Heart right ventricle (tissue), 16 donors: Measurements from ENCODE around the gene HIGD2A. TPM values are rescaled to one million over a fixed set of nuclear protein-coding genes. Genes with fewer than 3 reads are reported as not detected.

Experiments used
- ATAC-seq, 8 donors: fragments of 200-7000 bp; cut with Tn5 transposase; one replicate each; pipeline ENCODE4 v1.9.1; 2020; ENCODE audit warnings: mild to moderate bottlenecking in 8 of 8, moderate library complexity in 8 of 8, moderate number of reproducible peaks in 1 of 8
- DNase-seq, 2 donors: peaks; one replicate each; pipeline ENCODE4 v3.0.0-alpha.2; 2020
- H3K27ac ChIP-seq, 10 donors: fragments of 200-600 bp; sonication (generic) in 2 of 10; one replicate each; pipeline versions ENCODE4 v1.5.0 to v1.8.0; 2020 to 2022; ENCODE audit warnings: mild to moderate bottlenecking in 3 of 10
- H3K27me3 ChIP-seq, 7 donors: fragments of 200-600 bp; one replicate each; pipeline ENCODE4 v1.8.0; 2021 to 2022; ENCODE audit warnings: mild to moderate bottlenecking in 2 of 7
- H3K36me3 ChIP-seq, 9 donors: fragments of 200-600 bp; sonication (generic) in 1 of 9; one replicate each; pipeline versions ENCODE4 v1.5.0 to v1.8.0; 2020 to 2022; ENCODE audit warnings: mild to moderate bottlenecking in 2 of 9
- H3K4me1 ChIP-seq, 9 donors: fragments of 200-600 bp; sonication (generic) in 1 of 9; one replicate each; pipeline versions ENCODE4 v1.5.0 to v1.8.0; 2020 to 2022; ENCODE audit warnings: mild to moderate bottlenecking in 4 of 9
- H3K4me3 ChIP-seq, 10 donors: fragments of 200-600 bp; sonication (generic) in 2 of 10; one replicate each; pipeline versions ENCODE4 v1.5.0 to v1.8.0; 2020 to 2022; ENCODE audit warnings: mild to moderate bottlenecking in 7 of 10, moderate library complexity in 2 of 10
- H3K9me3 ChIP-seq, 11 donors: fragments of 200-600 bp in 10 of 11; sonication (generic) in 2 of 11; one replicate each; pipeline versions ENCODE4 v1.5.0 to v1.8.0; 2013 to 2022; ENCODE audit warnings: mild to moderate bottlenecking in 2 of 11, control low read depth in 1 of 11, moderate library complexity in 1 of 11
- WGBS, 2 donors: extraction: QIAGEN DNeasy Blood & Tissue Kit; methylation state at CpG; one replicate each; pipeline ENCODE4 v1.1.7; 2013; ENCODE audit warnings: inconsistent platforms in 1 of 2; 5-methylcytosine and 5-hydroxymethylcytosine counted together
- intact Hi-C, 10 donors: fragments of 100-400 bp; cut with DNase I; formaldehyde crosslinking; loops; one replicate each; pipeline versions ENCODE4 v1.11.1 to v1.14.2; 2022
- polyA plus RNA-seq, 2 donors: library from polyadenylated mRNA; stranded (reverse); fragments of 200-250 nt; gene quantifications; one replicate each; pipeline ENCODE4 v1.2.3, GENCODE V29; 2013
- total RNA-seq, 10 donors: library from RNA; stranded (reverse); fragmentation: NEBNext Ultra II Directional in 3 of 10; extraction: Animal tissue kit (Norgen Biotek cat#: 25700) in 3 of 10; gene quantifications; one replicate each; pipeline versions ENCODE4 v1.2.1 to v1.2.4, GENCODE V29; 2021 to 2023
- TF ChIP-seq, protein P1 (sequence below), 9 donors: fragments of 200-600 bp; sonication (generic) in 2 of 9; IDR thresholded peaks; one replicate each; pipeline versions ENCODE4 v1.5.0 to v1.8.0; 2021 to 2022; ENCODE audit warnings: antibody characterized with exemption in 9 of 9, mild to moderate bottlenecking in 5 of 9, moderate library complexity in 1 of 9
- donor health status: Arrhythmogenic right ventricular cardiomyopathy.
- donor health status: ischemic (EF 13 %, LVEDD 7.1; RV severe dilation, severe dysfunction).
- donor health status: healthy with polysubstance abuse.
- donor health status: DM: no; HTN: yes; CAD: no.
- donor health status: DM: no; HTN: no; CAD: no.
- donor health status: ischemic (EF 25% LVEDD 6.9; RV normal size, moderate dysfunction).
- donor health status: ischemic (EF 25% LVEDD 5.7; RV mildly dilated, moderate dysfunction).
- donor health status: healthy.
- donor health status: DM: yes; HTN: yes; CAD: no.
- donor health status: Ischemic cardiomyopathy.
- donor health status: ischemic (EF 35%, LVEDD 5.7; RV mildly dilated, moderate dysfunction).
- donor health status: nonischemic (EF 11% LVEDD 7.7; RV severe dilation, severe dysfunction).
- donor health status: DM: yes; HTN: yes; CAD: no.
- donor health status: PGD.
- donor health status: ischemic (EF 29% LVEDD 5.4; RV normal size, mild dysfunction).
- donor health status: nonischemic (EF 23%, LVEDD 6.1; RV moderate dilation, normal function).

The HIGD2A gene
- total and polyA plus RNA-seq, 12 donors = 198 to 349 (median 233) TPM

DNA sequence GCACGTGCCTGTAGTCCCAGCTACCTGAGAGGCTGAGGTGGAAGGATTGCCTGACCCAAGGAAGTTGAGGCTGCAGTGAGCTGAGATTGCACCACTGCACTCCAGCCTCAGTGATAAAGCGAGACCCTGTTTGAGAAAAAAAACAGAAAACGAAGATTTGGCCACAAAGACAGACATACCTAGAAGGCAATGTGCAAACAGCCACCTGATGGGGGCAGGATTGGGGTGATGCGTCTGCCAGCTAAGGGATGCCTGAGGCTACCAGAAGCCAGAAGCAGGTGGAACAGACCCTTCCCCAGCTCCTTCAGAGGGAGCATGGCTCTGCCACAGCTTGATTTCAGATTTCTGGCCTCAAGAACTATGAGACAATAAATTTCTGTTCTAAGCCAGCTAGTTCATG is 2.9 kb downstream of the HIGD2A start:
- no peak overlapping the region for H3K4me3 ChIP-seq
- TF ChIP-seq, protein P1, sequence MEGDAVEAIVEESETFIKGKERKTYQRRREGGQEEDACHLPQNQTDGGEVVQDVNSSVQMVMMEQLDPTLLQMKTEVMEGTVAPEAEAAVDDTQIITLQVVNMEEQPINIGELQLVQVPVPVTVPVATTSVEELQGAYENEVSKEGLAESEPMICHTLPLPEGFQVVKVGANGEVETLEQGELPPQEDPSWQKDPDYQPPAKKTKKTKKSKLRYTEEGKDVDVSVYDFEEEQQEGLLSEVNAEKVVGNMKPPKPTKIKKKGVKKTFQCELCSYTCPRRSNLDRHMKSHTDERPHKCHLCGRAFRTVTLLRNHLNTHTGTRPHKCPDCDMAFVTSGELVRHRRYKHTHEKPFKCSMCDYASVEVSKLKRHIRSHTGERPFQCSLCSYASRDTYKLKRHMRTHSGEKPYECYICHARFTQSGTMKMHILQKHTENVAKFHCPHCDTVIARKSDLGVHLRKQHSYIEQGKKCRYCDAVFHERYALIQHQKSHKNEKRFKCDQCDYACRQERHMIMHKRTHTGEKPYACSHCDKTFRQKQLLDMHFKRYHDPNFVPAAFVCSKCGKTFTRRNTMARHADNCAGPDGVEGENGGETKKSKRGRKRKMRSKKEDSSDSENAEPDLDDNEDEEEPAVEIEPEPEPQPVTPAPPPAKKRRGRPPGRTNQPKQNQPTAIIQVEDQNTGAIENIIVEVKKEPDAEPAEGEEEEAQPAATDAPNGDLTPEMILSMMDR (IDR thresholded peaks at IDR 0.05) = no peak
- peaks cover 6 to 59% (median 37%) of the 10 kb centered on the region in 9 donors for H3K4me1 ChIP-seq
- H3K9me3 ChIP-seq = no peaks in the 10 kb centered on the region
- H3K36me3 ChIP-seq = peaks cover 0 to 59% (median 20%) of the 10 kb centered on the region in 9 donors
- no peak for ATAC-seq
- peak overlapping the region in 1 of 10 donors; percentile 12 for H3K27ac ChIP-seq
- intact Hi-C loops = no loop called here
- no peaks in the 10 kb centered on the region for H3K27me3 ChIP-seq
- 86 to 93% methylated on average over 4 of the region's 4 CpGs for WGBS, 2 donors
- DNase-seq = no peak

DNA sequence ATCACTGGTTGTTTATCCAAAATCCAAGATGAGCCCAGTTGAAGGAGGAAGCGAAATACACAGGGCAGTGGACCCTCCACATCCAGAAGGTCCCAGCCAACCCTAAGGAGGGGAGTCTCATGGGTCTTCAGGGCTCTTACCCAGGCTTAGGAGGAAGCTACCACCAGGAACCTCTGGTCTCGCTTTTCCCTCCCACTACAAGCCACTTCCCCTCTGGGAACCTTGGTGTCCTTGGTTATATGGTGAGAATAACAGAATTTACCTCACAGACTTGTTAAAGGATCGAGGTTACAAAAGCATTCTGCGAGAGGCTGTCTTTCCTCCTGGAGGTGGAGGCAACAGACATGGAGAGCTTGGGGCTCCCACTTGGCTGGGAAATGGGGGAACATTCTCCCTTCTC is 3.4 kb downstream of the HIGD2A start:
- intact Hi-C loops = no loop called here
- no peak for DNase-seq

DNA sequence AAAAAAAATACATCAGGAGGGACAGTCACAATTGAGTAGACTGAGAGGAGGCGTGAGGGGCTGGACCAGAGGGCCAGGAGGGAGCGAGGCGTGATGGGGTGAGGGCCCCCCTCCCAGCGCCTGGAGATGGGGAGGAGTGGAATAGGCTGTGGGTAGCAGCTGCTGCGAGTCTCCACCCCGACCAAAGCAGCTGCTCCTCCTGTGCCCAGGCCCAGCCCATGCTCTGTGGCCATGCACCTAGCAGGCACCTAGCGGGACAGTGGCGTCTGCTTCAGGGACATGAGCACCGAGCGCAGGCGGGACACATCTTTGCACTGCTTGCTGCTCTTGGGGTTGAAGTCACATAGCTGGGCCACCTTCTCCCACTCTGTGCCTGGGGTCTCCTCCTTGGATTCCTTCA is 4.0 kb downstream of the HIGD2A start:
- TF ChIP-seq, protein P1 (IDR thresholded peaks at IDR 0.05) = no peak
- Histone ChIP-seq H3K36me3 (peaks cover 0 to 62% (median 20%) of the 10 kb centered on the region in 9 donors), H3K4me1 (peaks cover 2 to 50% (median 27%) of the 10 kb centered on the region in 9 donors), H3K27ac (no peak overlapping the region), H3K27me3 (no peaks in the 10 kb centered on the region), H3K9me3 (no peaks in the 10 kb centered on the region), H3K4me3 (no peak overlapping the region)
- intact Hi-C loops = no loop called here
- ATAC-seq (no peak), DNase-seq (no peak)
- WGBS, 2 donors = 90 to 95% methylated on average over 11 of the region's 11 CpGs

More for the DNA sequence above, 3.4 kb downstream of the HIGD2A start:
- no peak overlapping the region for H3K4me3 ChIP-seq
- peaks cover 6 to 56% (median 32%) of the 10 kb centered on the region in 9 donors for H3K4me1 ChIP-seq
- WGBS, 2 donors = 89 to 94% methylated on average over 4 of the region's 4 CpGs
- no peak overlapping the region for H3K27ac ChIP-seq
- TF ChIP-seq, protein P1 (IDR thresholded peaks at IDR 0.05) = no peak
- no peaks in the 10 kb centered on the region for H3K27me3 ChIP-seq
- no peaks in the 10 kb centered on the region for H3K9me3 ChIP-seq
- no peak for ATAC-seq
- H3K36me3 ChIP-seq = peaks cover 0 to 60% (median 20%) of the 10 kb centered on the region in 9 donors

DNA sequence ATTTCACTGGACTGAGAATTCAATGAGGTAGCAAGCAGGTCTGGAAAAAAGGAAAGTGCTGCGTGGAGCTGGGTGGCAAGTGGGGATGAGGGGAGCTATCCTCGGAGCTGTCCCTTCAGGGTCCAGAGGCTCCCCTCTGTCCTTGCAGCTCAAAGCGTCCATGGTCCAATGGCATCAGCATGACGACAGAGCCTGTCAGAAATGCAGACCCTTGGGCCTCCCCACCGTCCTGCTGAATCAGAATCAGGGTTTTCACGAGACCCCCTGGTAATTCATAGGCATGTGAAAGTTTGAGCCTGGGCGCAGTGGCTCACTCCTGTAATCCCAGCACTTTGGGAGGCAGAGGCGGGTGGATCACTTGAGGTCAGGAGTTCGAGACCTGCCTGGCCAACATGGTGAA is 5.5 kb downstream of the HIGD2A start:
- no peaks in the 10 kb centered on the region for H3K9me3 ChIP-seq
- H3K27me3 ChIP-seq = no peaks in the 10 kb centered on the region
- peaks cover 0 to 78% (median 20%) of the 10 kb centered on the region in 9 donors for H3K36me3 ChIP-seq
- WGBS, 2 donors = 93 to 95% methylated on average over 9 of the region's 9 CpGs
- H3K4me1 ChIP-seq = peaks cover 0 to 44% (median 19%) of the 10 kb centered on the region in 9 donors
- TF ChIP-seq, protein P1 (IDR thresholded peaks at IDR 0.05) = no peak
- H3K27ac ChIP-seq = peak overlapping the region in 7 of 10 donors; percentile 22 to 81 (median 73)
- no peak for DNase-seq
- intact Hi-C loops = no loop called here
- H3K4me3 ChIP-seq = no peak overlapping the region
- no peak for ATAC-seq
